Cardiac fibroblast (primary cell): Measurements from ENCODE around the gene PCCA.

ENCODE experiments used
- DNase-seq, 2 donors: peaks; one replicate each; pipeline versions ENCODE4 v3.0.0 to v3.0.0-alpha.2; 2010; ENCODE audit warnings: low read depth in 2 of 2
- H3K4me3 ChIP-seq, 2 donors: replicated peaks in 1 of 2; 1 replicate in 1 of 2; 2 replicates in 1 of 2; pipeline ENCODE4 v1.5.1; 2011; ENCODE audit warnings: low read depth in 2 of 2, low read length in 2 of 2, mild to moderate bottlenecking in 2 of 2, moderate library complexity in 1 of 2
- TF ChIP-seq, protein P1 (sequence below): IDR thresholded peaks from one replicate; pipeline ENCODE4 v1.5.1; 2011; ENCODE audit warnings: low read depth, mild to moderate bottlenecking, low read length, inconsistent platforms

PCCA gene

DNA sequence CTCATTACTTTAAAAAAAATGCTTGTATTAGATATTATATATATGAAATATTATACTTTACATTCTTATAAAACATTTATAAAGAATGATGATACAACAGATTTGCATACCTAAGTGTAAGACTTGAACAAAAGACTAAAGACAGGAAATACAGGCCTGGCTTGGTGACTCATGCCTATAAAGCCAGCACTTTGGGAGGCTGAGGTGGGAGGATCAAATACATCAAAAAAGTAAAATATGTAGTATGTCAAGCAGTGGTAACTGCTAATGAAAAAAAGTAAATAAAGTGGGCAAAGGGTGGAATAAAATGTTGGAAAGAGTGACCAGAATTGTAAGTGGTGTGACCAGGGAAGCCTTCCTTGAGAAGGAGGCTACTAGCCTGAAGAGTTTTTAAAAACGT lies 366.0 kb downstream of the PCCA start:
- no peak overlapping the region for H3K4me3 ChIP-seq
- peak; percentile 35 to 63 for DNase-seq
- TF ChIP-seq, protein P1, sequence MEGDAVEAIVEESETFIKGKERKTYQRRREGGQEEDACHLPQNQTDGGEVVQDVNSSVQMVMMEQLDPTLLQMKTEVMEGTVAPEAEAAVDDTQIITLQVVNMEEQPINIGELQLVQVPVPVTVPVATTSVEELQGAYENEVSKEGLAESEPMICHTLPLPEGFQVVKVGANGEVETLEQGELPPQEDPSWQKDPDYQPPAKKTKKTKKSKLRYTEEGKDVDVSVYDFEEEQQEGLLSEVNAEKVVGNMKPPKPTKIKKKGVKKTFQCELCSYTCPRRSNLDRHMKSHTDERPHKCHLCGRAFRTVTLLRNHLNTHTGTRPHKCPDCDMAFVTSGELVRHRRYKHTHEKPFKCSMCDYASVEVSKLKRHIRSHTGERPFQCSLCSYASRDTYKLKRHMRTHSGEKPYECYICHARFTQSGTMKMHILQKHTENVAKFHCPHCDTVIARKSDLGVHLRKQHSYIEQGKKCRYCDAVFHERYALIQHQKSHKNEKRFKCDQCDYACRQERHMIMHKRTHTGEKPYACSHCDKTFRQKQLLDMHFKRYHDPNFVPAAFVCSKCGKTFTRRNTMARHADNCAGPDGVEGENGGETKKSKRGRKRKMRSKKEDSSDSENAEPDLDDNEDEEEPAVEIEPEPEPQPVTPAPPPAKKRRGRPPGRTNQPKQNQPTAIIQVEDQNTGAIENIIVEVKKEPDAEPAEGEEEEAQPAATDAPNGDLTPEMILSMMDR: no peak

DNA sequence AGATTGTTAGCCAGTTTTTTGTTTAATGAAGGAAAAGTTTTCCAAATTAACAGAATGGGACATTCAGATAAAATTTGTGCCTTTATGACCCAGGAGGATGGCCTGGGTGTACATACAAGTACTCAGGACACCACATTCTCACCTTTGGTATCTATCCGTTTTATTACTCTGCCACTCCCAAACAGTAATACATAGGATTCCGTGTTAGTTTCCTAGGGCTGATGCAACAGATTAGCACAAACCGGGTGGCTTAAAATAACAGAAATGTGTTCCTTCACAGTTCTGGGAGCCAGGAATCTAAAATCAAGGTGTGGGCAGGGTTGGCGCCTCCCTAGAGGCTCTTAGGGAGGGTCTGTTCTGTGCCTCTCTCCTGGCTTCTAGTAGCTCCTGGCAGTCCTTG lies 369.8 kb downstream of the PCCA start:
- DNase-seq: no peak
- TF ChIP-seq, protein P1: no peak
- H3K4me3 ChIP-seq: no peak overlapping the region

DNA sequence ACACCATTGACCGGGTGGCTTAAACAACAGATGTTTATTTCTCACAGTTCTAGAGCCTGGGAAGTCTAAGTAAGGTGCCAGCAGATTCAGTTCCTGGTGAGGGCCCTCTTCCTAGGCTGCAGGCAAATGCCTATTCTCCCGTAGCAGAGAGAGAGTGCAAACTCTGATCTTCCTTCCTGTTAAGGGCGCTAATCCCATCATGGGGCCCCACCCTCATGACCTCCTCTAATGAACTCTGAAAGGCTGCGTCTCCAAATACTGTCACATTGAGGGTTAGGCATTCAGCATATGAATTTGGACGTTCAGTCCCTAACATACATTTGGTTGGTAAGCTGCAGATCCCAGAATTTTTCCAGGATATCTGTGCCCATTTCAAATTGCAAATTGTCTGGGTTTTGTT lies 370.9 kb downstream of the PCCA start:
- TF ChIP-seq, protein P1: no peak
- no peak for DNase-seq

DNA sequence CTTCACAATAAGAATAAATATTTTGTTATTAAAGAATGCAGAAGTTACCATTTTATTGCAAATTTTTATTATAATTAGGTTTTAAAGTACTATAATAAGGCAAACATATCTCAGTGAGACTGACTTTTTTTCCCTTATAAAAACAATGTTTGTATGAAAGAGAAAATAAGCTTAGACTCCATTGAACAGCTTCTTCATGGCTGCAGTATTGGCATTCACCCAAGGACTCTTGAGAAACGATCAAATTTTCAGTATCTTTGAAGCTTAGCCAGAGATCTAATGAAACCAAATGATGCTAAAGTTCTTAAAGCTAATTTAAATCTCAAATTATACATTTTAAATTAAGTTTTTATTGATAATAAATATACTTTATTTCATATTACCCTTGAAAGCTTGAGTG lies 371.4 kb downstream of the PCCA start:
- H3K4me3 ChIP-seq: no peak overlapping the region
- peak in 1 of 2 donors; percentile 11 for DNase-seq
- TF ChIP-seq, protein P1: no peak

More for the DNA sequence above, 370.9 kb downstream of the PCCA start:
- H3K4me3 ChIP-seq: no peak overlapping the region

DNA sequence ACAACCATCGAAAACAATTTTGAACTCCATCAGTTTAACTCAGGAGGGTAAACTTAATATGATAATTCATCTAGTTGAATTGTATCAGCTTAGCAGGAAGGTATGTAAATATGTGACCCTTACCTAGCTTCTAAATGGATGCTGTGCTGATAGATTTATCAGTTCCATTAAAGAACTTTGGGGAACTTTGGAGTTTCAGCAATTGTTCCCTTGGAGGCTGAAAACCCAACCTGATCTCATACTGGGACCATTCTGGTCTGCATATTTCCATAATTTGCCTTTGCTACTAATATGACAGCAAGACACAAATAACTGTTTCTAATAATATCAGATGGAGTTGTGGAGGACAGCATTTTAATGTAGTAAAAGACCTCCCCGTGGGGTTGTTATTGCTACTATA lies 371.9 kb downstream of the PCCA start:
- DNase-seq: no peak
- TF ChIP-seq, protein P1: no peak

DNA sequence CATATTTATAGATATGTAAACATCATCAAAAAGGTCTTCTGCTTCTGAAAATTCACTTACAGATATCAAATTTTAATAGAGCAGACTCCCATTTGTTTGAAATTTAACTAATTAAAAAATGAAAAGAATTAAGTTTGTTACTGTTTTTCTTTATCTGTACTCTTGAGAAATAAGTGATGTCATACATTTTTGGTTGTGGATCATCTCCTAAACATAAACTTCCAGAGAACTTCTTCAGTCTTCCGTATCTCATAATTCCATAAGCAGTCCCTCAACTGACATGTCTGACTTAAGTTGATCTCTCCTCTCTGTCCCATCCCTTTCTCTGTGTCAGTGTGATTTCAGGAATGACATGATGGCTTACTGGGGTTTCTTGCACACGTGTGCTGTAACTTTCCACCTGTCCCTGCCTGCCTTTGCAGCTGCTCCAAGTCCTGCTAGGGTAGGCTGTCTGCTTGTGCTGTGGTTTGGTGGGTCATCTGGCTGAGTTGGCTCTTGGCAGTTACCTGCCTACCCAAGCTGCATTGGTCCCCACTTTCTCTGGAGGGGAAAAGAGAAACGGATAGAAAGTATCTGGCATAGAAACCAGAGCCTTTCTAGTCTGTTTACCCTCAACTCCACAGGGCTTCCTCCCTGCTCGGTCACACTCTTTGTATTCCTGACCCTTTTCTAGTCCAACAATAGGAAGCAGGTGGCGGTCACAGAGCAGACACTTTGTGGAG lies 372.6 kb downstream of the PCCA start:
- no peak for DNase-seq
- TF ChIP-seq, protein P1: no peak
- no peak overlapping the region for H3K4me3 ChIP-seq

More for the DNA sequence above, 371.9 kb downstream of the PCCA start:
- no peak overlapping the region for H3K4me3 ChIP-seq

DNA sequence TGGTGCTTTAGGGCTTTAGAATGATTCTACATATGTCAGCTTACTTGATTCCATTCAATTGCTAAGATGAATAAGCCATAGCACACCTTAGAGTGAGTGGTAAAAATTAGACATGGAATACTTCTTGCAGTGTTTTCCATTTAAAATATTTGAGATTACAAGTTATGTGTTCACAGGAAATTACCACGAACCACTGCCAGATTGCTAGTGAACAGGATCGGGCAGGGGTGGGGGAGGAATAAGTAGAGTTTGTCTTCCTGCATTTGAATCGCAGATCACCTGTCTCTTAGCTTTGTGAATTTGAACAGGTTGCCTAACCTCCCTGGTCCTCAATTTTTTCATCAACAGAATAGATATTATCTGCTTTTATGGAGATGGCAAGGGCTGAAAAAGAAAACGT lies 375.1 kb downstream of the PCCA start:
- no peak overlapping the region for H3K4me3 ChIP-seq
- peak in 1 of 2 donors; percentile 42 for DNase-seq
- TF ChIP-seq, protein P1: no peak
